Keratinocyte (primary cell): ENCODE measurements around the gene KCNH6. TPM values are rescaled to one million over a fixed set of nuclear protein-coding genes. Genes with fewer than 3 reads are reported as not detected.

ENCODE experiments used
- DNase-seq: peaks from one replicate; pipeline ENCODE4 v3.0.0-alpha.2; 2011; ENCODE audit warnings: low read depth, missing footprints, low spot score
- FAIRE-seq: peaks from 2 replicates; lab custom pipeline; 2011; peaks lifted over from hg19 to GRCh38; lab: Jason Lieb, UNC
- H2AFZ ChIP-seq: 2 replicates; pipeline ENCODE4 v1.6.0; 2012; ENCODE audit warnings: low read length, control low read depth, inconsistent platforms; ENCODE audit not compliant: control insufficient read depth
- H3K27ac ChIP-seq: 2 replicates; pipeline ENCODE4 v1.5.1; 2011; ENCODE audit warnings: low read length; ENCODE audit not compliant: control insufficient read depth, insufficient read depth
- H3K27me3 ChIP-seq: 3 replicates; pipeline ENCODE4 v1.6.0; 2011; ENCODE audit warnings: low read length; ENCODE audit not compliant: control insufficient read depth, insufficient read depth; ENCODE audit errors: extremely low read depth
- H3K36me3 ChIP-seq, 2 experiments: 2 replicates in 1 of 2; 3 replicates in 1 of 2; pipeline ENCODE4 v1.5.1; 2011; ENCODE audit warnings: low read length in 2 of 2, mild to moderate bottlenecking in 1 of 2; ENCODE audit not compliant: control insufficient read depth in 2 of 2, insufficient read depth in 2 of 2; ENCODE audit errors: extremely low read depth in 1 of 2
- H3K4me1 ChIP-seq: 3 replicates; pipeline ENCODE4 v1.5.1; 2011; ENCODE audit warnings: low read length; ENCODE audit not compliant: control insufficient read depth, insufficient read depth; ENCODE audit errors: extremely low read depth
- H3K4me2 ChIP-seq: 3 replicates; pipeline ENCODE4 v1.6.0; 2011; ENCODE audit warnings: low read depth, low read length; ENCODE audit not compliant: control insufficient read depth, insufficient read depth; ENCODE audit errors: extremely low read depth
- H3K4me3 ChIP-seq, 3 experiments: fragments of 200-600 bp in 1 of 3; sonication (generic) in 1 of 3; 2 replicates in 2 of 3; 3 replicates in 1 of 3; pipeline ENCODE4 v1.5.1; 2011 to 2016; ENCODE audit warnings: low read length in 3 of 3, mild to moderate bottlenecking in 3 of 3, control low read depth in 2 of 3, inconsistent platforms in 1 of 3, low read depth in 1 of 3, mixed read lengths in 1 of 3, mixed run types in 1 of 3, moderate library complexity in 1 of 3; ENCODE audit not compliant: control insufficient read depth in 2 of 3, insufficient read depth in 2 of 3; ENCODE audit errors: extremely low read depth in 1 of 3
- H3K79me2 ChIP-seq: 2 replicates; pipeline ENCODE4 v1.6.0; 2012; ENCODE audit warnings: low read length; ENCODE audit not compliant: control insufficient read depth, insufficient read depth
- H3K9ac ChIP-seq: 3 replicates; pipeline ENCODE4 v1.6.0; 2011; ENCODE audit warnings: low read length; ENCODE audit not compliant: control insufficient read depth, insufficient read depth; ENCODE audit errors: extremely low read depth
- H3K9me1 ChIP-seq: 3 replicates; pipeline ENCODE4 v1.6.0; 2011; ENCODE audit warnings: low read length; ENCODE audit not compliant: control insufficient read depth, insufficient read depth; ENCODE audit errors: extremely low read depth
- H3K9me3 ChIP-seq: 2 replicates; pipeline ENCODE4 v1.5.1; 2012; ENCODE audit warnings: low read depth, low read length; ENCODE audit not compliant: control insufficient read depth
- H4K20me1 ChIP-seq: 3 replicates; pipeline ENCODE4 v1.6.0; 2011; ENCODE audit warnings: low read length; ENCODE audit not compliant: control insufficient read depth, insufficient read depth; ENCODE audit errors: extremely low read depth
- EZH2 ChIP-seq: IDR thresholded peaks from one replicate; pipeline ENCODE4 v1.6.1; 2012; ENCODE audit warnings: inconsistent platforms, mild to moderate bottlenecking, low read length, moderate library complexity
- dilution Hi-C: fragments of 300-500 bp; cut with MboI; formaldehyde crosslinking; loops from one replicate; pipeline ENCODE4 v1.7.0; 2020; ENCODE audit warnings: low sequenced_read_pairs; ENCODE audit not compliant: extremely low pct_ligation_motif_present
- polyA plus RNA-seq, 5 experiments: library from polyadenylated mRNA; depleted of rRNA in 3 of 5; stranded (reverse) in 3 of 5; stranded (forward) in 1 of 5; unstranded in 1 of 5; fragments of >200 nt; gene quantifications; 1 replicate in 1 of 5; 2 replicates in 3 of 5; 3 replicates in 1 of 5; pipeline versions ENCODE4 v1.2.1 to v1.2.3, GENCODE V29; 2011 to 2012; ENCODE audit warnings: missing spikeins in 2 of 5, low read depth in 1 of 5, low replicate concordance in 1 of 5
- TF ChIP-seq, protein P1 (sequence below), 3 experiments: IDR thresholded peaks in 1 of 3; conservative IDR thresholded peaks in 1 of 3; optimal IDR thresholded peaks in 1 of 3; 2 replicates in 2 of 3; 3 replicates in 1 of 3; pipeline versions ENCODE3 to v1.5.1; 2011; ENCODE audit warnings: low read length in 3 of 3, mild to moderate bottlenecking in 3 of 3, moderate library complexity in 2 of 3, control low read depth in 1 of 3, inconsistent platforms in 1 of 3; ENCODE audit not compliant: insufficient read depth in 2 of 3; ENCODE audit errors: extremely low read depth in 1 of 3

KCNH6 gene
- polyA plus RNA-seq, 1 donor (not counting 4 experiments of a cell fraction or from before 2014, with no cell fraction given), result not detected

DNA sequence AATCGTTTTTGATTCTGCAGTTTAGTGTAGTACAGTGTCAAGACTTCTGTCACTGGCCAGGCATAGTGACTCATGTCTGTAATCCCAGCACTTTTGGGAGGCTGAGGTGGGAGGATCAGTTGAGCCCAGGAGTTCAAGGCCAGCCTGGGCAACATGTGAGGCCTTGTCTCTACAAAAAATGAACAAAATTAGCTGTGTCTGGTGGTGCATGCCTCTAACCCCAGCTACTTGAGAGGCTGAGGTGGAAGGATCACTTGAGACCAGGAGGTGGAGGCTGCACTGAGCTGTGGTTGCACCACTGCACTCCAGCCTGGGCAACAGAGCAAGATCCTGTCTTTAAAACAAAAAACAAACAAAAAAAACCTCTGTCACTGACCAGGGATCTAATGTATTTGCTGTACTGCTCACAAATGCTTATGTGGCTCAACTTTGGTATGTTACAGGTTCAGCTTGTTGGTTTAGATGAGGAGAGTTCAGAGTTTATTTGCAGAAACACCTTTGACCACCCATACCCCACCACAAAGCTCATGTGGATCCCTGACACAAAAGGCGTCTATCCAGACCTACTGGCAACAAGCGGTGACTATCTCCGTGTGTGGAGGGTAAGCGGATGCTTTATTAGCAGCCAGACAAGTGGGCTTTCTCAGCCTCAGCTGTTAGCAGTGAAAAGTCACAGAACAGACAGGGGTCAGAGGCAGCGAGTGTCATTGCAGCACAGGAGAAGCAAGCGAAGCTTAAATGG lies 55.0 kb downstream of the KCNH6 start:
- Histone ChIP-seq H3K9ac (no peak overlapping the region), H3K27ac (no peak overlapping the region), H4K20me1 (peaks cover 3% of the 10 kb centered on the region), H3K4me1 (no peaks in the 10 kb centered on the region), H2AFZ (no peak overlapping the region), H3K9me3 (no peaks in the 10 kb centered on the region), H3K4me3 (no peak overlapping the region), H3K4me2 (no peak overlapping the region), H3K36me3 (peaks cover 15 to 20% of the 10 kb centered on the region in 2 experiments), H3K27me3 (no peaks in the 10 kb centered on the region), H3K79me2 (peaks cover 19% of the 10 kb centered on the region), H3K9me1 (no peaks in the 10 kb centered on the region)
- FAIRE-seq, result no peak
- DNase-seq, result no peak
- TF ChIP-seq, protein P1, sequence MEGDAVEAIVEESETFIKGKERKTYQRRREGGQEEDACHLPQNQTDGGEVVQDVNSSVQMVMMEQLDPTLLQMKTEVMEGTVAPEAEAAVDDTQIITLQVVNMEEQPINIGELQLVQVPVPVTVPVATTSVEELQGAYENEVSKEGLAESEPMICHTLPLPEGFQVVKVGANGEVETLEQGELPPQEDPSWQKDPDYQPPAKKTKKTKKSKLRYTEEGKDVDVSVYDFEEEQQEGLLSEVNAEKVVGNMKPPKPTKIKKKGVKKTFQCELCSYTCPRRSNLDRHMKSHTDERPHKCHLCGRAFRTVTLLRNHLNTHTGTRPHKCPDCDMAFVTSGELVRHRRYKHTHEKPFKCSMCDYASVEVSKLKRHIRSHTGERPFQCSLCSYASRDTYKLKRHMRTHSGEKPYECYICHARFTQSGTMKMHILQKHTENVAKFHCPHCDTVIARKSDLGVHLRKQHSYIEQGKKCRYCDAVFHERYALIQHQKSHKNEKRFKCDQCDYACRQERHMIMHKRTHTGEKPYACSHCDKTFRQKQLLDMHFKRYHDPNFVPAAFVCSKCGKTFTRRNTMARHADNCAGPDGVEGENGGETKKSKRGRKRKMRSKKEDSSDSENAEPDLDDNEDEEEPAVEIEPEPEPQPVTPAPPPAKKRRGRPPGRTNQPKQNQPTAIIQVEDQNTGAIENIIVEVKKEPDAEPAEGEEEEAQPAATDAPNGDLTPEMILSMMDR (optimal IDR thresholded peaks at IDR 0.05 in 1 of 3, IDR thresholded peaks at IDR 0.05 in 1 of 3, conservative IDR thresholded peaks at IDR 0.05 in 1 of 3; ENCODE audit: extremely low read depth in 1 of 3, insufficient read depth in 2 of 3, low read length in 3 of 3), result no peak
- TF ChIP-seq EZH2, result no peak
- dilution Hi-C loops, result no loop called here

DNA sequence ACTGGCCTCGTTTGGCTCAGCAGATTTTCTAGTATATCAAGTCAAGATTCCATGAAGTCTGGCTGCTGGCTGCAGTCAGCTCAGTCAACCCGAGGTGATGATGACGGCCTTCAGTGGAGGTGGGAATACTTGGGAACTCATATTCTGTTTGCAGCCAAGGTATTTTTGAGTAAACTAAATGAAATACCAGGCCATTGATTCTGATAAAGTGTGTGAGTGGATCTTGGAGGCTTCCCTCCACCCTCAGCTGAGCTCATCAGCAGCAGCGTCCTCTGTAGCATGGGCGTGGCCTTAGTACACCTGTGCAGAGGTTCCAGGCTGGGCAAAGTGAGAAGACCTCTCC lies 55.6 kb downstream of the KCNH6 start:
- DNase-seq (no peak), FAIRE-seq (no peak)
- Histone ChIP-seq H3K4me1 (no peaks in the 10 kb centered on the region), H3K27ac (no peak overlapping the region), H3K9ac (no peak overlapping the region), H4K20me1 (peaks cover under 1% of the 10 kb centered on the region), H3K4me2 (no peak overlapping the region), H3K9me3 (no peaks in the 10 kb centered on the region), H3K27me3 (no peaks in the 10 kb centered on the region), H3K4me3 (no peak overlapping the region), H3K79me2 (peaks cover 16% of the 10 kb centered on the region), H2AFZ (no peak overlapping the region), H3K9me1 (no peaks in the 10 kb centered on the region), H3K36me3 (peaks cover 15 to 21% of the 10 kb centered on the region in 2 experiments)
- TF ChIP-seq EZH2, result no peak
- TF ChIP-seq, protein P1 (optimal IDR thresholded peaks at IDR 0.05 in 1 of 3, IDR thresholded peaks at IDR 0.05 in 1 of 3, conservative IDR thresholded peaks at IDR 0.05 in 1 of 3; ENCODE audit: extremely low read depth in 1 of 3, insufficient read depth in 2 of 3, low read length in 3 of 3), result no peak
- dilution Hi-C loops, result no loop called here
